NCI-H2227 treated with DMSO at 0.1 percent for 48 hours (cell line): ENCODE measurements around the gene SOBP.
A peak's percentile ranks its signal among the peaks of the same experiment; 100 is the strongest.

Source experiments
- DNase-seq: peaks from one replicate; lab custom pipeline; 2025; lab: John Stamatoyannopoulos, UW

The SOBP gene

DNA sequence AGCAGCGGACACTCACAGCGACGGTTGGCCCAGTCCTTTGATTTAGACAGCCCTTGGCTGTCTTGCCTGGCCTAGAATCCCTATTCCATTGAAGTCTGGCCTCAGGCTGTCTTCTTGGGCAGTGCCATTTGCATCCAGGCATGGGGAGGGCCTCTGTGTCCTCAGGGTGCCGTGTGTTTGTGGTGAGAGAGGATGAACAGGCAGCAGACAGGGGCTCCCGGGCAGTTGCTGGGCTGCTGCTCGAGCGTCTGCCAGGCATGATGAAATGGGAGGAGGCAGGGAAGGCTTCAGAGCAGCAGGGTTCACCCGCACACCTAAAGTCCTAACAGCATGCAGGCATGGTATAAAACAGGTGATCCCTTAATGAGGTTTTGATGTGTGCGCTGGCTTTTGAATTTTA is 126.9 kb downstream of the SOBP start:
- peak; percentile 53 for DNase-seq

DNA sequence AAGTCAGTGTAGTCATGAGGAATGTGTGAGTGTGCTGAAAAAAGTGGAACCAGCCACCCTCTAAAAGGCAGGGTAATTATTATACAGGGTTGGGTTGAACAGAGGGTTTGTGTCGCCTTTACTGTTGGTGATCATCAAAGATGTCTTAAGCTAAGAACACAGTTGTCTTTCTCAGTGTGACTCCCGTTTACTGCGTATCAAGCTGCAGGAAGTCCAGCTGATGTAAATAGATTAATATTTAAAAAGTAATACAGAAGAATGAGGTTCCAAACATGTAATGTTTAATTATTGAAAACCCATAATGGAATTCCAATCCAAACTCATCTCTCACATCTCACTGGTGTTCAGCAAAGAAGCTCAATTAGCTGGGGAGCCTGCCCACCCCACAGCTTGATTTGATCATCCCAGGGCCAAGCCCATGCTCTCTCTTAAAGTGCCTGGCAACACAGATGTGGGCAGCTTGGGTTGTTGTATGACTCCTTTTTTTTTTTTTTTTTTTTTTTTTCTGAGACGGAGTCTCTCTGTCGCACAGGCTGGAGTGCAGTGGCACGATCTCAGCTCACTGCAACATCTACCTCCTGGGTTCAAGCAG is 127.5 kb downstream of the SOBP start:
- no peak for DNase-seq

DNA sequence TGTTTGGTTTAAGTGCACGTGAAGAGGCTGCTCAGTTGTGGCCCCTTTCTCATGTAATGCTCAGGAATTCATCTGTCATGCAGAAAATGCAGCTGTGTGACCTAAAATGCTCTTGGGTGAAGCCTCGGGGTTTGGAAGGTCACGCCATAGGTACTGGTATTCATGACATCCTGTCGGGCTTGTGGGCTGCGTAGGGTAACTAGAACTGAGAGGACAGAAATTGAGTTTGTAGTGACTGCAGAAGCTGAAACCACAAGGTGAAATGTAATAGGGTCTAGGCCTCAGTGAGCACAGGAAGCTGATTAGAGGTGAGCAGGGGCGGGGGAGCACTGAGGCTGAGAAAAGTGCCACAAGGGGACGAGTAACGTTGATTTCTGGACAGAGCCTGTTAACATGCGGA is 128.8 kb downstream of the SOBP start:
- DNase-seq = no peak

DNA sequence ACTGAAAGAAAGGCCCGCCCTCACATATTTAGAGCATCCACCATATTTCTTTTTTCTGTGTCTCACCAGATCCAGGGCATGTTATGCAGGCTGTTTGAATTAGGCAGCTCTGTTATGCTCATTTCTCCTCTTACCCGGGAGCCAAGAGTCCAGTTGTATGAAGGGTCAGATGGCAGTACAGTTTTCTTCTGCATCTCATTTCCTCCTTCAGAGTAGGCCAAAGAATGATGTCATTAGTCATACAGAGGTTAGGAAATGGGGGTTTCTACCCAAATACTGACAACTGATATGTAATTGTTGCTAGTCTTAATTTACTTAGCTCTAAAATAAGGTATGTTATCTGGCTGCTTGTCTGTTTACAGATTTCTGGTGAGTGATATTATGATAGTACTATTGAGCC is 130.8 kb downstream of the SOBP start:
- DNase-seq = no peak

DNA sequence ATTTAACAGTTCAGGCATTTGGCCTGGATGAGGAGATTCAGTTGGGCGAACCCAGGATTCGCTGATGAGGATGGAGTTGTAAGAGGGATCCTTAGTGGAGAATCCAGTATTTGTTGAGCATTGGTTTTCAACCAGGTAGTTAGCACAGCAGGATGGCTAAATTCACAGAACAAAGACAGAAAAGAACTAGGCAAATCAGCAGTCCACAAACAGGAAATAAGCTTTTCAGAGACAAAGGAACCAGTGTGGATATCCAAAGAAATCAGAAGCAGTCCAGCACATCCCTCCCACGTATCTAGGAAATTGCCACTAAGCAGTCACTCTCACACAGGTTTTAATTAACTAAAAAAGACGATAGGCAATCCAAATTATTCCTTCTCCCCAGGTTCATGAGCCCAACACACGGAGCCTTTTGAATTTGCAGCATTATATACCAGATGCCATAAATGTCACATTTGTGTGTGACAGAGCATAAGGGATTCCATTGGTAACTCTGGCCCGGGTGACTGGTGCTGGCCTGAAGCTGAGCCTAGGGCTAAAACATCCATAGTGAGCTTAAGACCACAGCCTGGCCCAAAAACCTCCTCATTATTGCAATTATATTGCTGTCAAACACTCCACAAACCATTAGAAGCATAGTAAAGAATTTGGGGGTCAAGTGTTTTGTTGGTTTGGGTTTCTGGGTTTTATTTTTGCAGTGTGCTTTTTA is 131.5 kb downstream of the SOBP start:
- peak; percentile 51 for DNase-seq

DNA sequence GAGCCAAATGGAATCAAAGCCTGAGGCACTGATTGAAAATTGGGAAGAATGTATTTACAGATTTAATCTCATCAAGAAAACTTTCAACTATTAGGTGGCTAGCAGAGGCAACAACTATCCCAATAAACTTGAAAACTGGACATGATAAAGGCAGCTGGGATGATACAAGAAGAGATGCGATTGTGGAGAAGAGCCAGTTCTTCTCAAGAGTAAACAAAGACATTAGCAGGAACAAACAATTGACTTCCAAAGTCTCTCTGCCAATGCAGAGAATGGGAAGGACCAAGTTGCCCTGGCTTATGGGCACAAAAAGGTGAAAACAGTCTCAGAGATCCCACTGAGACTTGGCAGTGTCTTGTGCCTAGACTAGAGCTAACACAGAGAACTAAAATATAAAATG is 132.4 kb downstream of the SOBP start:
- no peak for DNase-seq

DNA sequence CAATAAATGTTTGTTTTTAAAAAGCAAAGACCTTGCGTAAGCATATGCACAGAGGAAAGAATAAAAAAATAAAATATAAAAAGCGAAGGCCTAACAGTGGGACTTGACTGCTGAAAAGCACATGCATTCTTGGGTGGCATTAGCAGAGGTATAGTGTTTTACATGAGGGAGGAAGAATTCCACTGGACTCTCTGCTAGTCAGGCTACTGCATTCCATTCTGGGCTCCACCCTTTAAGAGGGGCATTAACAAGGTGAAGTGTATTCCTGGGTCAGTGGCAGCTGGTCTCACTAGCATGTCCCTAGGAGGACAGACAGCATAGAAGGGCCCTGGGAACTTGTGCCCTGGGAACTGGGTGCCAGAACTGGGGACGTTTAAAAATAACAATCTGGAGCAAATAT is 134.1 kb downstream of the SOBP start:
- no peak for DNase-seq

DNA sequence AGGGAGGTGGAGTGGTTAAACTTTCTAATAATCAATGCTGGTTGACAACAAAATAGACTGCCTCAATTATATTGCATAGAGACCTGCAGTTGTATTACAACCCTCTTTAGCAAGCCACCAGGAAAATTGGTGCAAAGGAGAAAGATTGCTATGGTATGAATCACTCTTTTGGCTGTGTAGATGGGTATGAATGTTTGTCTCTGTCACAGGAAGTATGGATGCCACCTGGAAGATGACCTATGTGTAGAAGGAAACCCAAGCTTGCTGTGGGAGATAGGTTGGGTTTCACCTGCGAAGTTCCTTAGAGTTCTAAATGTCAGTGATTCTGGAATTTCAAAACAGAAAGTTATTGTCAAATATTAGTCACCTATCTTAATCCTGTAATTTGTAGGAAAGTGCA is 134.6 kb downstream of the SOBP start:
- no peak for DNase-seq

DNA sequence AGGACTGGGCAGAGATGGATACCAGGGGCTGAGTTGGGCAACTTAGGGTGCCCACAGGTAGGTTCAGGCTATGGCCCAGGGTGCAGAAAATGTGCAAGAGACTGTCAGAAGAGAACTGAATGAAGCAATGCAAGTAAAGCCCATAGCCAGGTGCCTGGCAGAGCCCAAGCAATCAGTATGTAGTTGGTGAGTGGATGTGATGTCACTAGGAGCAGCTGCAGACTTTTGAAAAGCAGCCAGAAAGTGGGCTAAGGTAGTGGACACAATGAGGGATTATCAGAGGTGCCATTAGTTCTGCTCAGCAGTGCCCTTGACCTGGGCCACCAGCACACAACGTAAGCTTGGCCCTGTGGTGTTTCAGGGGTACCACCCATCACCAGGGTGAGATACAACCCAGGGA is 135.3 kb downstream of the SOBP start:
- DNase-seq = no peak

DNA sequence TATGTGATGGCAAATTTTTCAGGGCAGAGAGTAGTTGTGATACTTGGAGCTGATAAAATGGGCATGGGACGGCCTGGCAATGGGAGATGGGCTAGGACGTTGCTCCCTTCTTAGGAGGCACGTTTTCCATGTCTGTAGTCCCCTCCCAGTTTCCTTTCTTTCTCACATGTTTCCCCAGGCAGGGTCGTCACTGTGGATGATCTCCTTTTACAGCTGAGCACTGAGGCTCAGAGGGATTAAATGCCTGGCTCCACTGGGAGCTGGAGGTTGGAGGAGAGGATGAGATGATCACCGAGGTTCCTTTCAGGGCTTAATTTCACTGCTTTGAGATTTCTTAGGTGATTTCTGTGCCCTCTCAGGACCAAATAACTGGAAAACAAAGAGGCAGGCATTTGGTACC is 136.7 kb downstream of the SOBP start:
- no peak for DNase-seq

DNA sequence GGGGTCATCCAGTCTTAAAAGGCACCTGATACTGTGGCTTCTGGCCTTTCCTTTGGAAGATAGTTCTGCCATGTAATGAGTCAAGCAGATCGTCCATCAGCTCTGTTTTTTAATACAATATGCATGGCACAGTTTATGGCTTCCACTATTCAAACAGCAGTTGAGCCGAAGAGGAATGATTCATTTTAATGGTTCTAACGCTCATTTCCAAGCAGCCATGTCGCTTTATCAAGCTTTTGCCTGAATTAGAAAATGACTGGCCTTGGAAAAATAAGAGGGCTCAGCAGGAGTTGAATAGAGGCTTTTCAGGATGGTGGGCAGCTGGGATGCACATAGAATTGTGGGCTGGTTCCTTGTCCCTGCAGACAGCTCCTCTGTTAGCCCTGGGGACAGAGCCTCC is 138.1 kb downstream of the SOBP start:
- peak; percentile 21 for DNase-seq

DNA sequence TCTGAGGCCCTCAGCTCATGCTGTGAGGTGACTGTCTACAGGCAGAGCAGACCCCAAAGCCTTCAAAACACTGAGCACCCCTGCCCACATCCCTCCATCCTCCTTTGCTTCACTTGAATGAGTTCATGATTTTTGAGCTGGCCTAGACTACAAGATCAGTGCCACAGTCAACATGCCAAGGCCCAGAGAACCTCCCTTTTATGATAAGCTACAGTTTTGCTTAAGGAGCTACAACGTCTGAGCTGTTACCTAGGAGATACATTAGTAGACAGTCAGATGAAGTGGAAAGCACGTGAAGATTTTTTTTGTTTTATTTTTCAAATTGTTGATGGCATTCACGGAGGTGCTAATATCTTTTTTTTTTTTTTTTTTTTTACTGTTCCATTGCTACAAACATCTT is 139.0 kb downstream of the SOBP start:
- DNase-seq = no peak

DNA sequence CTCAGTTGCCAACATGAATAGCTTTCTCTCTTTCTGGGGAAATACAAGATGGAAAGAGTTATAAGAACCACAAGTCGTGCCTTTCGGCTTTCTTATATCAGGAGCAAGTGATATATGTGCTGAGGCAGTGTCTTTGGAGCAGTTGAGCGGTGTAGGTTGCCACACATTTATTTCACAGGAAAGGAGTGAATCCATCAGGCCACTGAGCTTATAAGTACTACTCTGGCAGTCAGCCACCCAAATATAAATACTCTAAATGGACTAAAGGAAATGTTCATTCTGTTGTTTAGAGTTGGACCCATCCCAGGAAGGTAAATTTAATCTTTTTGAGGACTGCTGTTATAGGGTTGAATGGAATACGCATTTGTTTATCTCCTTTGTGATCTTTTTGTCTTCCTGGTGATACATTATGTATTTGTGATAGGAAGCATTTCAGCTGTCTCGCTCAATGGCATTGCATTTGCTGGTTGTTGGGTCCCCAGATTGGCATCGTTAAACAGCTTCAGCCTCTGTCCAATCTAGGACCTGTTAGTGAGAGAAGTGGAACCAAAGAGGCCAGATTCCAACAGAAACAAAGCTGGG is 139.7 kb downstream of the SOBP start:
- DNase-seq = no peak

DNA sequence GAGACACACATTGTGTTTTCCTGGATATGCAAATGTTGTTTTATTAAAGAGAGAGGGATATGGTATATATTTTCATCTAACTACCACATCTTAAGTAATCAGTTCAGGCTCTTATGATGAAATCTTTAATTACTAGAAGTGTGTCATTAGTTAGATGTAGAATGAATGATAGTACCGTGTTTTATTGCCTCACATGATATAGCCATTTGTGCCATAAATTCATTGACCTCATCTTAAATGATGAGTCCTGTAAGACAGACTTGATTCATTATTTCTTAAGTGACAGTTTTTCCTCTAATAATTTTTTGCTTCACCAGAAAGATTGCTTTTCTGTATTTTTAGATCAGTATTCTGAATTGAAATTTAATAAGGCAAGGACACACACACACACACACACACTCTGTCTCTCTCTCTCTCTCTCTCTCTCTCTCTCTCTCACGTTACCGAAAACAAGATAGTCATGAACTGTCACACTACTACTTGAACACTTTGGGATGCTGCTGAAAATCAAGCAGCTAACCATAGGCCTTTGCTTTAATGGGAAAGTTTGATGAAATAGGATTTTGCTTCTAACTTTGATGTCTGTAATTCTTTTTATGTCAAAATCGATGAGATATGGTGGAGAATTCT is 140.5 kb downstream of the SOBP start:
- no peak for DNase-seq

DNA sequence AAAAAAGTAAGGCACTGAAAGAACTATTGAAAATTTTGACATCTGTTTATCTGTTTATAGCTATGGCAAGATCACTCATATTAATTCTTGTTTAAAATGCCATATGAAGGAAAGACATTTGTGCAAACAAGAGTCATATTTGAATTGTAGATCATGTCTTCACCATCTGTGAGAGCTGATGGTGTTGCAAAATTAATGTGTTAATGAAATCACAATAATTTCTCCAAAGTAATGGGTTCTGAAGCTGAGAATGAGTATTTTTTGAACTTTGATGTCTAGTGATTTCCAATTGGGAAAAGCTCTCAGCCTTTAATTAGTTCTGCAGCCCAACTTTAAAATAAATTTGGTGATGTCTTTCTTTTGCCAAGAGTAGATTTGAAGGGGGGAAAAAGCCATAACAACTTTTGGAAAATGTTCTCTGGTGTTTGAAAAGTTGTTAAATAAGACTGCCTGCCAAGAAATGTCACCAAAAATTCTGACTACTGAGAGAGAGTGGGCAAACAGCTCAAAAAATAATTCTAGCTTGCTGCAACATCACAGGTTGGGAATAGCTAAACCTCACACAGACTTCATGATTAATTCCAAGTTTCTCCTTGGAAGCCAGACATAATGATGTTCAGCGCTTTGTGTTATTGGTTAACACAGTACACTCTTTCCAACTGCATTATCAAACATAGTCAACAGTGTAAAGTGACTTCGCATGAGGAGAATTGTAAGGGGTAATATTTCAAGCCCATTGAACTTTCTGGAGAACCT is 142.6 kb downstream of the SOBP start:
- no peak for DNase-seq

DNA sequence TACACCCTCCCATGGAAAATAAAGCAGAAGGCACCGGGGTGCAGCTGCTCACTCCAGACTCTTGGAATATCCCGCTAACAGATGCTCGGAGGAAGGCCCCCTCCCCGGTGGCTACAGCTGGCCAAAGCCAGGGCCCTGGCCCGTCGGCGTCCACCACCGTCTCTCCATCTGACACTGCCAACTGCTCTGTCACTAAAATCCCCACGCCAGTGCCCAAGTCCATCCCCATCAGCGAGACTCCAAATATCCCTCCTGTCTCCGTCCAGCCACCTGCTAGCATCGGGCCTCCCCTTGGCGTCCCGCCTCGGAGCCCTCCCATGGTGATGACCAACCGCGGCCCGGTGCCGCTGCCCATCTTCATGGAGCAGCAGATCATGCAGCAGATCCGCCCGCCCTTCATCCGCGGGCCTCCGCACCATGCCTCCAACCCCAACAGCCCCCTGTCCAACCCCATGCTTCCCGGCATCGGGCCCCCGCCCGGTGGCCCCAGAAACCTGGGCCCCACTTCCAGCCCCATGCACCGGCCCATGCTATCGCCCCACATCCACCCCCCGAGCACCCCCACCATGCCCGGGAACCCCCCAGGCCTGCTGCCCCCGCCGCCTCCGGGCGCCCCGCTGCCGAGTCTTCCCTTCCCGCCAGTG is 143.9 kb downstream of the SOBP start:
- no peak for DNase-seq

DNA sequence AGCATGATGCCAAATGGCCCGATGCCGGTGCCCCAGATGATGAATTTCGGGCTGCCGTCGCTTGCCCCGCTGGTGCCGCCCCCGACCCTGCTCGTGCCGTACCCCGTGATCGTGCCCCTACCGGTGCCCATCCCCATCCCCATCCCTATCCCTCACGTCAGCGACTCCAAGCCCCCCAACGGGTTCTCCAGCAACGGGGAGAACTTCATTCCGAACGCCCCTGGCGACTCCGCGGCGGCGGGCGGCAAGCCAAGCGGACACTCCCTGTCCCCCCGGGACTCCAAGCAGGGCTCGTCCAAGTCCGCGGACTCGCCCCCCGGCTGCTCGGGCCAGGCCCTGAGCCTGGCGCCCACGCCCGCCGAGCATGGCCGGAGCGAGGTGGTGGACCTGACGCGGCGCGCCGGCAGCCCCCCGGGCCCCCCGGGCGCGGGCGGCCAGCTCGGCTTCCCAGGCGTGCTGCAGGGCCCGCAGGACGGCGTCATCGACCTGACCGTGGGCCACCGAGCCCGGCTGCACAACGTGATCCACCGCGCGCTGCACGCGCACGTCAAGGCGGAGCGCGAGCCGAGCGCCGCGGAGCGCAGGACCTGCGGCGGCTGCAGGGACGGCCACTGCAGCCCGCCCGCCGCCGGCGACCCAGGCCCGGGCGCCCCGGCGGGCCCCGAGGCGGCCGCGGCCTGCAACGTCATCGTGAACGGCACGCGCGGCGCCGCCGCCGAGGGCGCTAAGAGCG is 144.6 kb downstream of the SOBP start:
- DNase-seq = no peak

DNA sequence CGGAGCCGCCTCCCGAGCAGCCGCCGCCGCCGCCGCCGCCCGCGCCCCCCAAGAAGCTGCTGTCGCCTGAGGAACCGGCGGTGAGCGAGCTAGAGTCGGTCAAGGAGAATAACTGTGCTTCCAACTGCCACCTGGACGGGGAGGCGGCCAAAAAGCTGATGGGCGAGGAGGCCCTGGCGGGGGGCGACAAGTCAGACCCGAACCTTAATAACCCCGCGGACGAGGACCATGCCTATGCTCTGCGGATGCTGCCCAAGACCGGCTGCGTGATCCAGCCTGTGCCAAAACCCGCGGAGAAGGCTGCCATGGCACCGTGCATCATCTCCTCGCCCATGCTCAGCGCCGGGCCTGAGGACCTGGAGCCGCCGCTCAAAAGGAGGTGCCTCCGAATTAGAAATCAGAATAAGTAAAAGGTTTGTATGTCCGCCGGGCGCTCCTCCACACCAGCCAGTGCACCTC is 145.2 kb downstream of the SOBP start:
- no peak for DNase-seq

DNA sequence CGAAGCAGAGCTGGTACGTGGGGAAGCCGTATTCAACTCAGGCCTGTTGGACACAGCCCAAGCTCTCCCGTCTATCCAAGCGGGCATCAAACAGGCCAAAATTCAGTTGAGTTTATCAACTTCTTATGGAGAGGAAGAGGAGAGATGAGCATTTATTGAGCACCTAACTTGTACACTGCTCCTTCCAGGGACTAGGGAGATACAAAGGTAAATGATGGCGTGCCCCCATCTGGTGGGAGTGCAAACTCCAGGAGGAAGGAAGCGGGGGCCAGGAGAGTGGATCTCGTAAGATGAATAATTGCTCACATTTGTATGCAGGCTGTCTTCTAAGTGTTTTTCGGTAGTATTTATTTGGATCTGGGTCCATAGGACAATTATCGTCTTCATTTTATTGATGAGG is 146.6 kb downstream of the SOBP start:
- no peak for DNase-seq

DNA sequence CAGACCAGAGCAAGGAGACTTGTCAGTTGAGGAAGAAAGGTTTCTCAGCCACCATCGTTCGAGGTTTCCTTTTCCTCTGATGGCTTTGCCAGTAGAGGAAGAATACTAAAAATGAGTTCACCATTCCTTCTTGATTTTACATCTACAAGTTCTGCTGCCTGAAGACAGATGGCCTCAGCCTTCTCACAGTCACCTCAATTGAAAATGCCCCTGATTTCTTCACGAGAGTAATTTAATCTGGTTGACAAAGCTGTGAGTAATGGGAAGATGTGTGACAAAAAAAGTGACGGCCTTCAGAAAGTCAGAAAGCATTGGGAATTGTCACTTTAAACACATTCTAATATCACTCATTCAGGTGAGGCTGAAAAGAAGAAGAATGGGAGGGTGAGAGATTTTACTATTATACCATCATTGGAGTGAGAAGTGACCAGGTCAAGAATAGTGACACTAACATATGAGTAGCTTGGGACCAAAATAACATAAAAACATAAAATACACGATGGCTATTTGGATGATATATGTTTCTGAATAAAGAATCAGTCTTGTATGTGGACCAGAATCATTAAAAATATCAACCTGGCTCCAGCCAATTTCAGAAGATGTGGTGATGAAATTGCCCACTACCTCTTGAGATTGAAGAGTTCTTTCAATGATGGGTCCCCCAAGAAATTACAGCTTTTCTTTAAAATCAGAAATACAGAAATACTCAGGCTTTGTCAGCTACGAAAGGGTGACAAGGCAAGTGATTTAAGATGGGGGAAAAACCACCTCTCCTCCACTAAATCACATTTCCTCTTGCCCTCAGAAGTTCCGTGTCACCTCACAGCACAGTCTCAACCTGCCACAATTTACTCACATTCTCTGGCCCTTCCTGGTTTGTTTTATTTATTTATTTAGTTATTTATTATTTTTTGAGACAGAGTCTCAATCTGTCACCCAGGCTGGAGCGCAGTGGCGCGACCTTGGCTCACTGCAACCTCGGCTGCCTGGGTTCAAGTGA is 147.7 kb downstream of the SOBP start:
- DNase-seq = no peak
